H9 (cell line): Measurements from ENCODE around the gene LDB2. TPM values are rescaled to one million over a fixed set of nuclear protein-coding genes. Genes with fewer than 3 reads are reported as not detected.

Experiments
- DNase-seq: peaks from one replicate; pipeline ENCODE4 v3.0.0-alpha.2; 2017
- H2AFZ ChIP-seq: one replicate; pipeline ENCODE4 v1.6.1; 2013; ENCODE audit warnings: mild to moderate bottlenecking, low read length, control low read depth, moderate library complexity
- H2AK5ac ChIP-seq: 2 replicates; pipeline ENCODE4 v1.6.1; 2013; ENCODE audit warnings: low read length, control low read depth, mixed read lengths; ENCODE audit not compliant: insufficient read length
- H2BK120ac ChIP-seq: one replicate; pipeline ENCODE4 v1.6.1; 2013; ENCODE audit warnings: low read depth, mild to moderate bottlenecking, low read length, control low read depth, inconsistent platforms; ENCODE audit not compliant: poor library complexity, severe bottlenecking
- H2BK12ac ChIP-seq: 2 replicates; pipeline ENCODE4 v1.6.1; 2013; ENCODE audit warnings: low read length, control low read depth, mixed read lengths, low read depth; ENCODE audit not compliant: insufficient read length
- H2BK15ac ChIP-seq: 2 replicates; pipeline ENCODE4 v1.6.1; 2013; ENCODE audit warnings: low read depth, low read length, control low read depth
- H2BK20ac ChIP-seq: one replicate; pipeline ENCODE4 v1.6.1; 2013; ENCODE audit warnings: low read depth, mild to moderate bottlenecking, low read length, control low read depth, inconsistent platforms; ENCODE audit not compliant: poor library complexity, severe bottlenecking
- H2BK5ac ChIP-seq: 2 replicates; pipeline ENCODE4 v1.6.1; 2013; ENCODE audit warnings: low read length, control low read depth, mixed read lengths; ENCODE audit not compliant: insufficient read length
- H3K14ac ChIP-seq: 2 replicates; pipeline ENCODE4 v1.6.1; 2013; ENCODE audit warnings: low read length, control low read depth; ENCODE audit not compliant: insufficient read depth
- H3K18ac ChIP-seq: 2 replicates; pipeline ENCODE4 v1.6.1; 2013; ENCODE audit warnings: low read depth, mild to moderate bottlenecking, mixed read lengths, low read length, control low read depth; ENCODE audit not compliant: insufficient read length
- H3K23ac ChIP-seq: 2 replicates; pipeline ENCODE4 v1.6.1; 2013; ENCODE audit warnings: low read length, control low read depth, mixed read lengths, low read depth; ENCODE audit not compliant: insufficient read length
- H3K23me2 ChIP-seq: 2 replicates; pipeline ENCODE4 v1.6.1; 2013; ENCODE audit warnings: low read depth, mild to moderate bottlenecking, mixed read lengths, low read length, control low read depth; ENCODE audit not compliant: insufficient read length, poor library complexity, severe bottlenecking
- H3K27ac ChIP-seq: 2 replicates; pipeline ENCODE4 v1.5.1; 2013; ENCODE audit warnings: low read length, control low read depth, mixed read lengths, low read depth; ENCODE audit not compliant: insufficient read length
- H3K27me3 ChIP-seq: 2 replicates; pipeline ENCODE4 v1.6.1; 2013; ENCODE audit warnings: low read length, control low read depth, inconsistent platforms; ENCODE audit not compliant: insufficient read depth
- H3K4ac ChIP-seq: 2 replicates; pipeline ENCODE4 v1.6.1; 2013; ENCODE audit warnings: low read depth, mild to moderate bottlenecking, control low read depth, inconsistent platforms, low read length, moderate library complexity
- H3K4me1 ChIP-seq: 2 replicates; pipeline ENCODE4 v1.6.1; 2013; ENCODE audit warnings: low read length, control low read depth, inconsistent platforms; ENCODE audit not compliant: insufficient read depth
- H3K4me2 ChIP-seq: 2 replicates; pipeline ENCODE4 v1.6.1; 2013; ENCODE audit warnings: low read length, control low read depth, mixed read lengths; ENCODE audit not compliant: insufficient read length, insufficient read depth
- H3K56ac ChIP-seq: 2 replicates; pipeline ENCODE4 v1.6.1; 2013; ENCODE audit warnings: low read depth, mild to moderate bottlenecking, mixed read lengths, low read length, control low read depth; ENCODE audit not compliant: insufficient read length
- H3K79me1 ChIP-seq: 2 replicates; pipeline ENCODE4 v1.6.1; 2013; ENCODE audit warnings: low read depth, mild to moderate bottlenecking, moderate library complexity, low read length, control low read depth, inconsistent platforms; ENCODE audit not compliant: insufficient read depth, poor library complexity, severe bottlenecking
- H3K79me2 ChIP-seq: 2 replicates; pipeline ENCODE4 v1.6.1; 2013; ENCODE audit warnings: low read length, control low read depth, inconsistent platforms; ENCODE audit not compliant: insufficient read depth
- H3K9ac ChIP-seq: 2 replicates; pipeline ENCODE4 v1.6.1; 2013; ENCODE audit warnings: low read length, control low read depth, mixed read lengths; ENCODE audit not compliant: insufficient read length; ENCODE audit errors: extremely low read depth
- H3K9me3 ChIP-seq: one replicate; pipeline ENCODE4 v1.6.1; 2013; ENCODE audit warnings: low read depth, low read length, inconsistent platforms; ENCODE audit not compliant: control insufficient read depth
- H3T11ph ChIP-seq: one replicate; pipeline ENCODE4 v1.6.1; 2013; ENCODE audit warnings: mild to moderate bottlenecking, low read length, control low read depth, inconsistent platforms
- H4K20me1 ChIP-seq: one replicate; pipeline ENCODE4 v1.6.1; 2013; ENCODE audit not compliant: control insufficient read depth, insufficient read length, insufficient read depth
- H4K5ac ChIP-seq: 2 replicates; pipeline ENCODE4 v1.6.1; 2013; ENCODE audit warnings: low read depth, mild to moderate bottlenecking, mixed read lengths, low read length, control low read depth; ENCODE audit not compliant: insufficient read length
- H4K8ac ChIP-seq: replicated peaks from 2 replicates; pipeline ENCODE4 v1.6.1; 2013; ENCODE audit warnings: low read length, control low read depth, mixed read lengths, low read depth; ENCODE audit not compliant: insufficient read length
- H4K91ac ChIP-seq: 2 replicates; pipeline ENCODE4 v1.6.1; 2013; ENCODE audit warnings: low read depth, mild to moderate bottlenecking, moderate library complexity, mixed read lengths, low read length, control low read depth; ENCODE audit not compliant: insufficient read length
- H3K27ac Mint-ChIP-seq, 3 experiments: 2 replicates in 2 of 3; 3 replicates in 1 of 3; pipeline ENCODE4 v1.8.0; 2020 to 2021; ENCODE audit warnings: mixed read lengths in 3 of 3, mild to moderate bottlenecking in 1 of 3, moderate library complexity in 1 of 3
- H3K27me3 Mint-ChIP-seq: 2 replicates; pipeline ENCODE4 v1.8.0; 2021; ENCODE audit warnings: low read depth, mild to moderate bottlenecking, moderate library complexity, mixed read lengths
- H3K36me3 Mint-ChIP-seq, 3 experiments: 2 replicates in 2 of 3; 3 replicates in 1 of 3; pipeline ENCODE4 v1.8.0; 2020 to 2021; ENCODE audit warnings: low read depth in 3 of 3, mixed read lengths in 3 of 3; ENCODE audit not compliant: insufficient read depth in 1 of 3
- H3K4me1 Mint-ChIP-seq, 2 experiments: 2 replicates each; pipeline ENCODE4 v1.8.0; 2020; ENCODE audit warnings: mixed read lengths in 2 of 2
- H3K4me3 Mint-ChIP-seq, 2 experiments: 2 replicates in 1 of 2; 3 replicates in 1 of 2; pipeline ENCODE4 v1.8.0; 2020 to 2021; ENCODE audit warnings: mild to moderate bottlenecking in 2 of 2, mixed read lengths in 2 of 2, moderate library complexity in 1 of 2
- H3K9me3 Mint-ChIP-seq, 2 experiments: 2 replicates in 1 of 2; 3 replicates in 1 of 2; pipeline ENCODE4 v1.8.0; 2020; ENCODE audit warnings: mild to moderate bottlenecking in 2 of 2, mixed read lengths in 2 of 2, moderate library complexity in 1 of 2
- WGBS: extraction: QIAGEN DNeasy Blood & Tissue Kit; methylation state at CpG from one replicate; pipeline ENCODE4 v1.1.7; 2013; ENCODE audit warnings: missing lambda C conversion rate, low lambda C conversion rate, mixed read lengths; ENCODE audit not compliant: insufficient read length; ENCODE audit errors: extremely low coverage; 5-methylcytosine and 5-hydroxymethylcytosine counted together
- total RNA-seq: library from RNA; stranded (reverse); gene quantifications from 2 replicates; pipeline ENCODE4 v1.2.1, GENCODE V29; 2021
- TF ChIP-seq, protein P1 (sequence below): fragments of 200-600 bp; sonication (generic); conservative IDR thresholded peaks from 3 replicates; pipeline ENCODE4 v1.8.0; 2021; ENCODE audit warnings: antibody characterized with exemption, mild to moderate bottlenecking

The LDB2 gene
- total RNA-seq, 1 experiment from 2014 or later, result 22.5 TPM

DNA sequence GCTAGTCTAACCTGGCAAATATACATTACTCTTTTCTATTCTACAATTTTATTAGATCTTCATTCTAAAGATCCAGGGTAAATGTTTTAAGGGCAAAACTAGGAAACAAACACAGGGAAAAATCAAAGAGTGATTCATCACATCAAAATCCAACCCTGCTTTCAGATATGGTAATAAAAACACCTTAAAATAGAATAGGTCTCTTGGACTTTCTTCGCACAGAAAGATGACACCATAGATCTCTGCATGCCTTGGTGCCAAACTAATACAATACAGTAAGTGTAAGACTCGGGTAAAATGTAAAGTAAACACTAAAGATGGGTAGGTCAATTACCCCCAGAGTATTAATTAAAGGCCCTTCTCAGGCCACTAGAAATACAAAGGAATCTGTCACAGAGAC, 34.2 kb downstream of the LDB2 start:
- Histone ChIP-seq H2BK15ac (no peak overlapping the region), H3K18ac (no peak overlapping the region), H3K79me2 (peaks cover under 1% of the 10 kb centered on the region; the same call in 1 of the 2 replicates), H2BK20ac (no peak overlapping the region), H2AFZ (no peak overlapping the region), H3K9me3 (no peaks in the 10 kb centered on the region), H3K27me3 (no peaks in the 10 kb centered on the region), H3T11ph (no peak overlapping the region), H3K23me2 (no peaks in the 10 kb centered on the region), H2BK12ac (no peak overlapping the region), H3K23ac (no peak overlapping the region), H4K5ac (no peak overlapping the region), H2BK120ac (no peak overlapping the region), H3K4me2 (no peak overlapping the region), H4K8ac (no peak overlapping the region), H3K4ac (no peak overlapping the region), H2BK5ac (no peak overlapping the region), H2AK5ac (no peak overlapping the region), H3K56ac (no peak overlapping the region), H3K14ac (no peak overlapping the region), H3K4me1 (peaks cover 16% of the 10 kb centered on the region; the same call in 1 of the 2 replicates), H4K91ac (no peak overlapping the region), H4K20me1 (no peaks in the 10 kb centered on the region), H3K27ac (no peak overlapping the region), H3K9ac (no peak overlapping the region), H3K79me1 (peaks cover 3% of the 10 kb centered on the region)
- Mint-ChIP-seq H3K4me1 (peaks cover 33 to 34% of the 10 kb centered on the region in 2 experiments), H3K4me3 (no peak overlapping the region), H3K36me3 (peaks cover 2 to 8% (median 4%) of the 10 kb centered on the region in 3 experiments; a peak in 6 of 7 replicates), H3K27ac (peak overlapping the region in 2 of 3 experiments; percentile 38 to 48; a peak in 3 of 7 replicates), H3K27me3 (no peaks in the 10 kb centered on the region), H3K9me3 (no peaks in the 10 kb centered on the region)
- DNase-seq, result no peak
- TF ChIP-seq, protein P1, sequence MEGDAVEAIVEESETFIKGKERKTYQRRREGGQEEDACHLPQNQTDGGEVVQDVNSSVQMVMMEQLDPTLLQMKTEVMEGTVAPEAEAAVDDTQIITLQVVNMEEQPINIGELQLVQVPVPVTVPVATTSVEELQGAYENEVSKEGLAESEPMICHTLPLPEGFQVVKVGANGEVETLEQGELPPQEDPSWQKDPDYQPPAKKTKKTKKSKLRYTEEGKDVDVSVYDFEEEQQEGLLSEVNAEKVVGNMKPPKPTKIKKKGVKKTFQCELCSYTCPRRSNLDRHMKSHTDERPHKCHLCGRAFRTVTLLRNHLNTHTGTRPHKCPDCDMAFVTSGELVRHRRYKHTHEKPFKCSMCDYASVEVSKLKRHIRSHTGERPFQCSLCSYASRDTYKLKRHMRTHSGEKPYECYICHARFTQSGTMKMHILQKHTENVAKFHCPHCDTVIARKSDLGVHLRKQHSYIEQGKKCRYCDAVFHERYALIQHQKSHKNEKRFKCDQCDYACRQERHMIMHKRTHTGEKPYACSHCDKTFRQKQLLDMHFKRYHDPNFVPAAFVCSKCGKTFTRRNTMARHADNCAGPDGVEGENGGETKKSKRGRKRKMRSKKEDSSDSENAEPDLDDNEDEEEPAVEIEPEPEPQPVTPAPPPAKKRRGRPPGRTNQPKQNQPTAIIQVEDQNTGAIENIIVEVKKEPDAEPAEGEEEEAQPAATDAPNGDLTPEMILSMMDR, result no peak
- no CpG with 5 or more reads among the region's 2 CpGs for WGBS
